Activated T-cell treated with anti-CD3 and anti-CD28 coated beads, Interleukin-2, amount 50 U/mL, for 1 hour (primary cell): ENCODE results near the gene KIAA1217.

Experiments used
- DNase-seq: peaks from one replicate; pipeline ENCODE4 v3.0.0-alpha.2; 2020

Gene KIAA1217

DNA sequence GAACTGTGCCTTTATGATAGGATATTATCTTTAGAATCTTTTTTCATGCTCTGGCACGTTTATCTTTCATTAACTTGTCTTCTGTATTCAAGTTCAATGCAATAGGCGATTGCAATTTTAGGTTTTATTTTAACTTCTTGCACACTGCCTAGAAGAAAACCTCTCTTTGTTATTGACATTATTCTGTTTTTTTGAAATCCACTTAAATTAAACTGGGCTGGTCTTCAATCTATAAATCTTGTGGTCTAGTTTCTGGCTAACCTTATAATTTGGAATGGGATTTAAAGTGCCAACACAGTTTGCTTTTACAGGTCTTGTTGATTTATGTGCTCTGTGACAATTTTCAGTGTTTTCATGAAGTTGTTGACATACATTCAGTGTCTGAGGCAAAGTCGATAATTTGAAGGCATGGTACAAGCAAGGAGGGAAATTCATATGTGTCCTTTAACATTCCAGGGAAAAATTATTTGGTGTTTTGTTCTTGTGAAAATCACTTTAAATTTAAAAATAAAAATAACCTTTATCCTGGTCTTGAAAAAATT lies 240.9 kb downstream of the KIAA1217 start:
- DNase-seq: no peak

- no peak for DNase-seq
These were observed 242.4 kb downstream of the KIAA1217 start for GRCh38 chr10:24451325-24451820.

DNA sequence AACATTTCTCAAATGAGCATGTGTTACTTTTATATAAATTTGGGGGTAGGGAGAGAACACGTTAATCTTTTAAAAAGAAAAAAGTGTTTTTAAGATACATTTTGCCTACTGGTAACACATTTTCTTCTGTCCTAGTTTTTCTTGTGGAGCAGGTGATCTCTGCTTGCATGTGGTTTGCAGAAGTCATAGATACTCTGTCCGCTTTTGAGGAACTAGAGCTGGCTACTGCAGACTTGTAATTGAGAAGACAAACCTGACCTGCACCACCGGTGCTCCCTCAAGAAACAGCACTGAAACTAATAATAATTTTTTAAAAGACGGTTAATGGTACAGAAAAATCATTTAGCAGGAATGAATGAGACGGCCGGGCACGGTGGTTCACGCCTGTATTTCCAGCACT lies 243.1 kb downstream of the KIAA1217 start:
- DNase-seq: no peak

DNA sequence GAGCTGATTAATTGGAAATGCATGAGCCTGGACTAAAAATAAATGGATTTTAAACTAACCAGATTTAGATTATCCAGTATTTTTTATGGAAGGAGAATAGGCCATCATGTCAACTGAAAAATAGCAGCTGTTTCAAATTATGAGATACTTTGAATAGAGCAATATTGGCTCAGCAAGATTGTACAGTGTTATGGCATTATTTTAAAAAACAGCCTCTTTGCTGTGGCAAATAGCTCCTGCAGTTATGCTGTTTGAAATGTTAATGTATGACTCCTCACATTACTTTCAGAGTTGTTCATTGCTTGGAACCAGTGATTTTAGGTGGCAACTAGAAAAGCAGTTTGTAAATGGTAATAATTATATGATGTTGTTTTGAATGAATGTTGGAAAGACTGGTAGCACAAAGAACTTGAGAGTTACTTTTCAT lies 244.5 kb downstream of the KIAA1217 start:
- no peak for DNase-seq

DNA sequence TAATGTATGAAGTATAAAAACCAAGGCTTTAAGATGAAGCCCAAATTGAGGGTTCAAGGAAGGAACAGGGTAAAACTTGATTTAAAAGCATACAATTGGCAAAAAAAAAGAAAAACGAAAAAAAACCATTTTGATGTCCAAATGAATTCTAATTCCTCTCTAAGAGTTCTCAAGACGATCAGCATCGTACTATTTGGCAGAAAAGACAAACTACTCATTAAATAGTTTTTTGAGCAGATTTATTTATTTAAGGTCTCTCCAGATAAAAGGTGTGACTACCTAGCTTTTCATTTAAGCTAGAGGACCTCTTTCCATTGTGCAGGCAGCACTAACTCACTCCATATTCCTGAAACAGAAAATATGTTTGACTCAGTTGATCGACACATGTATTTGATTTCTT lies 245.0 kb downstream of the KIAA1217 start:
- no peak for DNase-seq

DNA sequence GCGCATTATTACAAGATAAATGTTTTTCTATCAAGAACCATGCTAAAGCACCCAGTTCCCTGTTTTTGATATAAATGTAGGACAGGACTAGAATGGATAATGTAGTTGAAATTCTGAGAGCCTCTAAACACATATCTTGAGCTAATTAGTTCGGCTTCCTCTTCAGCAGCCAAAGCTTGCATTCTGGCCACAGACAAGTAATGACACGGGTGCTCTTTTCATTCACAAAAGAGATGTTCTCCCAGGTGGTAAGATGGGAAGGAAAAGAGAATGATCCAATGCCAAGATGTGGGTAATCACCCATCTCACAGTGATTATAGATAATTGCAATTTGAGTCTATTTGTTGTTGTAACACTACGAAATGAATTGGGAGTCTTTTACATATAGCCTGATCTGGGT lies 246.5 kb downstream of the KIAA1217 start:
- no peak for DNase-seq

- no peak for DNase-seq
These were observed 247.4 kb downstream of the KIAA1217 start for GRCh38 chr10:24456322-24456721.

DNA sequence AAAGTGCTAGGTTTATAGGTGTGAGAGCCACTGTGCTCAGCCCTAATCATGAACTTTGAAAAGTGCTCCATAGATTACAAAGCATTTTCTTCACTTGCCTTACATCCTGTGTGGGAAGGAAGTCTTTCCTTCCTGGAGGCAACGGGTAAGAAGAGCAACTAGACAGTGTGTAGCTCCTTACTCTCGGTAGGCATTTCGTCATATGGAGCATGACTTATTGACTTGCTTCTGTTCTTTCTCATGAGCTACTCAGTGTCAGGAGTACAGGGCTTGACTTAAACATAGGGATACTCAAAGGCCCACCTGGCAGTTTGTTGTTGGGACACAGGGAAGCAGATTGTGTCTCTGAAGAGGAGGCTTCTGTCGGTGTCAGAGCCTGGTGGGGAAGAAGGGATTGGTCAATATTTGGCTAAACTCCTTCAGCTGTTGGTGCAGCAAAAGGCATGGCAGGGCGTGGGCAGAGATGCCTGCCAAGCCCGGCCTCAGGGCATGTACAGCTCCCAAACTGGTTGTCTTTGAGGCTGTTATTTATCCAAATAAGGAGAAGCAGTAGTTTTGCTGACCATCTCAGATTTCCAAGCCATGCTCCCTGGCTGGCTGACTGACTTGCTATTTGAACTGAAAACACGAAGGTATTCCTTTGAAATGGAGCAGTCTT lies 248.9 kb downstream of the KIAA1217 start:
- no peak for DNase-seq

- no peak for DNase-seq
These were observed 250.9 kb downstream of the KIAA1217 start for GRCh38 chr10:24459836-24460235.

GRCh38 chr10:24462291-24462813 lies 253.4 kb downstream of the KIAA1217 start:
- DNase-seq: no peak

DNA sequence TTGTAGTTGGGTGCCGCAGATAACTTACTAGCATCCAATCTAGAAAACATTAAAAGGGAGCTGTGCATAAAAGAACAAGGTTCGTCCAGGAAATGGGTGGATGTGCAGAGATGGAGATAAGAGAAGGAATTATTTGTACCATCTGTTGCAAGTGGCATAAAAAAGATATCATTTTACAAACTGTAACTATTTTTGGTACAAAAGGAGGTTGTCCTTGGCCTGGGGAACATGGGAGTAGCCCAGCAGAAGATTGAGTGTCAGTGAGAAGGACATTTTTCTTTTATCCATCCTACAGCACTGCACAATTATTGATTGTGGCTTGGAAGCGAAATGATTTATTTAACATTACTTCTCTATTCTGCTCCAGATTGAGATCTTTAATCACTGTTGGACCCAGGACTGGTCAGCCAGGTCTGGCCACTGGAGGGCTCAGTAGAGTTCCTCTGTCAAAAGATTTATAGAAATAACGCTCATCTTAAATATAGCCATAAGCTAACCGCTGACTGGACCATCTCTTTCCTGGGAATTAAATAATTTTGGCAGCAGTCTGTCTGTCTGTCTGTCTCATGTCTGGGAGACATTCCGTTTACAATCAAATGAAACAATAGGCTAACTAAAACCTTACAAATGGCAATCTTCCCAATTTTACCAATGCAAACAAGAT lies 254.1 kb downstream of the KIAA1217 start:
- no peak for DNase-seq

DNA sequence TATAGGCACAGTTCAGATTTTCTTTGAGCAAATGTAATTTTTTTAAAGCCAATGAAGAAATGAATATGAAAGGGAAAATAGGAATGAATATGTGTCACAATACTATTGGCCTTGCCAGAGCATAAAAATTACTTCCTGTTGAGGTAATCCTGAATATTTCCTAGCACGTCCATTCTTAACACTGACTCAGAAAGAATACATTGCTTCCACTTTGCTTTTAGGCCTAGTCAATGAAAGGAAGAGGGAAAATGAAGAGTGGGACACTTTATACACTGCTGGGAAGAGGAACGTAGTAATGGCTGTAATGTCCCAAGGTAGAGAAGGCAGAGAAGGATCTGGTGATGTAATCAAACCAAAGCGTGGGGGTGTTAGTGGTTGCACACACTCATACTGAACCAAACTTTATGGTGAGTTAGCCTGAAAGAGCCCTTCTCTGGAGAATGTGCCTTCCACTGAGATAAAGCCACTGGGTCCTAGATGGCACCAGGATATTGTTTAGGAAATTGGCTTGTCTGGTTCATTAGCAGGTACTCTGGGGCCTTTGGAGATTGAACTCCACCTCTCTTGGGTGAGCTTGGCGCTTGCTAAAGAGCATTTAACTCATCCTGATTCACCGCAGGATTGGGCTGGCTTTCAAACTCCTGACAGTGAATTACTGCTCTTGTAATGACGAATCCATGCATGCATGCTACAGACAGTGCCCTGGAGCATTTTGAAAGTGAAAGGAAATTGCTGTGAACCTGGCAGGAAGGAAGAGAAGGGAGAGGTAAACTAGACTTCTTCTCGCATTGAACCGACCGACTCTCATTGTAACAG lies 254.9 kb downstream of the KIAA1217 start:
- DNase-seq: no peak

DNA sequence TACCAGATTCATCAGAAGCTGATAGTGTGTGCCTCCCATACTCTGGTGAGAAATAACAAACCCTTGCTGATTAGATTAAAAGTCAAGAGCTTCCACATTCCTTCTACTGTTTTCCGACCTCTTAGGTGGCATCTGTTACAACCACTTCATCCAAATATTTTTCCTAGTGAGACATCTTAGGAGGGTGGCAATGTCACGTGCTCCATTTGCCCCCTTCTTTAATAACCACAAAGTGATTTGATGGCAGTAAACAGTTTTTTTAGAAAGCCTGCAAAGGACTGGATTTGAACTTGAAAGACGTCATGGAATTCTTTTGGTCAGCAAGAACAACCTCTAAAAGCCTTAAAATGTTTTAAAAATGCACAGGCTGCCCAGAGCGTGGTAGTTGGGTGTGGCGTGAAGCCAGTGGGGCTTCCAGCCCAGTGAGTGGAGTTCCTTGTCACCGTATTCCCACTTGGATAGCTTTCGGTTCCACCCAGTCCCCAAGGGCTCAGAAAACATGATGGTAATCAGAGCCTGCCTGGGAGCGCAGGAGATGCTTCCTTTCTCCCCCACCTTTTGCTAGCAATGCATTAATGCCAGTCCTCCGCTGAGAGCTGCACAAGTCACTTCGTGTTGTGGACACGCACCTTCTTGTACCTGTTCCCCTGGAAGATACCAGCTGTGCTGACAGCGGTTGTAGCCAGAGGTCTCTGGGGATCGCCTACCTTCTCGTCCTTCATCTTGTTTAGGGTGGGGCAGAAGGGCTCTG lies 256.4 kb downstream of the KIAA1217 start:
- no peak for DNase-seq

DNA sequence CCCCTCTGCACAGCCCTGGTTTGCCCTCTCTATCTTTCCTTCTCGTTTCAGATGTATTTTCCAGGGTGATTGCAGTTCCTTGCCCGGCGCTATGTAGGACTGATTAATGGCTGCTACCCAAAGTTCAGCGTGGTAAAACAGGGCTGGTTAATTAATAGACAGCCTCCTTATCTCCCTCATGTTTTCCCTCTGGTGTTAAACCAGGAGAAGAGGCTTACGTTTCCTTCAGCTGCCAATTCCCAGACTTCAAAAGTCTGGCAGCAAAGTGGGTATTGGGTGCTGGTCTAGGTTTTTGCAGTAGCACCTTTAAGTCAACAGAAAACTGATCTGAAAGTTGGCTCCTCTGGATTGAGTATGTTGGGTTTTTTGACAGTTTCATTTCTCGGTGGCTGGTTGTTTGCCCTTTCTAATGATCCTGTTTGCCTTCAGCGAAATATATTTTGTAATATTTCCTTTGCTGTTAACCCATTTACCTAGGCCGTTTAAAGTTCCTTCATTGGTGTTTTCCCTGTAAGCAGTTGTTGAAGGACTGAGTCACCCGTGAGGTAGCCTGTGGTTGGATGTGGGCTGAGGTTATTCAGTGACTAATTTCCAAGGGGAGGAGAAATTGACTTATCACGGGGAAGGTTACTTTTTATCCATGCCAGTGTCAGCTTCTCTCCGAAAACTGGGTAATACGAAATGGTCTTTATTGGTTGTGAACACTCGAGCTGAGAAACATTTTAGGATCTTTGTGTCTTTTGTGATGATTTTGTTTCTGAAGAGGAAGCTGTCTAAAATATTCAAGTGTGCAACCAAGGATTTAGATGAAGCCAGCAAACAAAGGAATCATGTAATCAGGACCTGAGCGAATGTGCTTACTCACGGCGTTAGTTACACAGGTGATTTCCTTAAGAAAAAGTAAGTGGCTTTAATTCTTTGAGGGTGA lies 257.2 kb downstream of the KIAA1217 start:
- DNase-seq: no peak

GRCh38 chr10:24467136-24467535 lies 258.2 kb downstream of the KIAA1217 start:
- DNase-seq: no peak

GRCh38 chr10:24467605-24468004 lies 258.7 kb downstream of the KIAA1217 start:
- no peak for DNase-seq

GRCh38 chr10:24468281-24468751 lies 259.4 kb downstream of the KIAA1217 start:
- no peak for DNase-seq

- DNase-seq: no peak
These were observed 261.1 kb downstream of the KIAA1217 start for GRCh38 chr10:24469993-24470392.

DNA sequence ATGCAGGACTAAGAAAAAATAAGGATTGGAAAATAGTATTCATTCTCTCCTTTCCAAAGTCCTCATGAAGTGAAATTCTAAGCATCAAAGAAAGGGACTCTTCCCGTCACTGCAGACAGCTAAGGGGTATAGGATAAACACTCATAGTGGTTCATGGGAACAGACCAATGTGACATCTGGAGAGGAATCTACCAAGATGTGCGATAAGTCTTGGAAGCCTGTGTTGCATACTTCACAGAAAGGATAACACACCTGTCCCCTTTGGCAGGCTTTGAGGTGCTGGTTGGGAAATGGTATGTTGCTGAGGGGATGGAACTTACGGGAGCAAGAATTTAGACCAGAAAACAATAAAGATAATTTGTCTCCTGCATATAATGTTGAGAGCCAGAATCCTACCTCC lies 266.7 kb downstream of the KIAA1217 start:
- DNase-seq: no peak

GRCh38 chr10:24476913-24477701 lies 268.2 kb downstream of the KIAA1217 start:
- no peak for DNase-seq
